ENCODE results near the gene RNF130. TPM values are rescaled to one million over a fixed set of nuclear protein-coding genes. Genes with fewer than 3 reads are reported as not detected.

The RNF130 gene
- total and polyA plus RNA-seq, 7 donors, result 34.3 to 144 (median 64.1) TPM

- Histone ChIP-seq H3K9me3 (no peaks in the 10 kb centered on the region), H3K4me3 (no peak overlapping the region), H3K27me3 (peaks cover 0 to 8% (median 0%) of the 10 kb centered on the region in 3 donors), H3K4me1 (no peaks in the 10 kb centered on the region), H3K36me3 (no peaks in the 10 kb centered on the region), H3K27ac (no peak overlapping the region)
- intact Hi-C loops (cut with DNase I), result no loop called here
- DNase-seq, result no peak
- WGBS, 2 donors, result 62 to 78% methylated on average over 24 of the region's 24 CpGs
- TF ChIP-seq EP300 (IDR thresholded peaks at IDR 0.05), result no peak
- no peak for TF ChIP-seq CTCF (IDR thresholded peaks at IDR 0.05)
- TF ChIP-seq POLR2AphosphoS5 (IDR thresholded peaks at IDR 0.05), result no peak
- no peak for TF ChIP-seq POLR2A (IDR thresholded peaks at IDR 0.05)
Observed at GRCh38 chr5:180080486-180081280, 9.1 kb upstream of the RNF130 start.

GRCh38 chr5:180079702-180080466 is 8.3 kb upstream of the RNF130 start:
- Histone ChIP-seq H3K4me1 (no peaks in the 10 kb centered on the region), H3K9me3 (no peaks in the 10 kb centered on the region), H3K36me3 (no peaks in the 10 kb centered on the region), H3K27me3 (peaks cover 0 to 8% (median 0%) of the 10 kb centered on the region in 3 donors), H3K4me3 (no peak overlapping the region), H3K27ac (no peak overlapping the region)
- intact Hi-C loops (cut with DNase I), result no loop called here
- DNase-seq, result no peak
- no peak for TF ChIP-seq POLR2AphosphoS5 (IDR thresholded peaks at IDR 0.05)
- TF ChIP-seq CTCF (IDR thresholded peaks at IDR 0.05), result no peak
- TF ChIP-seq EP300 (IDR thresholded peaks at IDR 0.05), result no peak
- TF ChIP-seq POLR2A (IDR thresholded peaks at IDR 0.05), result no peak
- 59 to 80% methylated on average over 14 of the region's 14 CpGs for WGBS, 2 donors

- Histone ChIP-seq H3K4me3 (no peak overlapping the region), H3K27ac (no peak overlapping the region), H3K9me3 (no peaks in the 10 kb centered on the region), H3K36me3 (no peaks in the 10 kb centered on the region), H3K27me3 (peaks cover 0 to 8% (median 0%) of the 10 kb centered on the region in 3 donors), H3K4me1 (no peaks in the 10 kb centered on the region)
- no peak for TF ChIP-seq POLR2AphosphoS5 (IDR thresholded peaks at IDR 0.05)
- TF ChIP-seq CTCF (IDR thresholded peaks at IDR 0.05), result no peak
- no peak for TF ChIP-seq EP300 (IDR thresholded peaks at IDR 0.05)
- no peak for TF ChIP-seq POLR2A (IDR thresholded peaks at IDR 0.05)
- intact Hi-C loops (cut with DNase I), result no loop called here
- 78 to 90% methylated on average over 9 of the region's 9 CpGs for WGBS, 2 donors
- DNase-seq, result no peak
Observed at GRCh38 chr5:180078348-180078747, 6.8 kb upstream of the RNF130 start.

- WGBS, 2 donors, result 87% methylated on average over 9 of the region's 9 CpGs
- Histone ChIP-seq H3K4me1 (no peaks in the 10 kb centered on the region), H3K9me3 (no peaks in the 10 kb centered on the region), H3K4me3 (no peak overlapping the region), H3K36me3 (no peaks in the 10 kb centered on the region), H3K27me3 (peaks cover 0 to 8% (median 0%) of the 10 kb centered on the region in 3 donors), H3K27ac (no peak overlapping the region)
- DNase-seq, result no peak
- intact Hi-C loops (cut with DNase I), result no loop called here
- TF ChIP-seq EP300 (IDR thresholded peaks at IDR 0.05), result no peak
- no peak for TF ChIP-seq POLR2AphosphoS5 (IDR thresholded peaks at IDR 0.05)
- TF ChIP-seq CTCF (IDR thresholded peaks at IDR 0.05), result no peak
- TF ChIP-seq POLR2A (IDR thresholded peaks at IDR 0.05), result no peak
Observed at GRCh38 chr5:180077594-180078284, 6.2 kb upstream of the RNF130 start.
